GM20000 (cell line): ENCODE measurements around the gene AFDN.

ENCODE experiments used
- DNase-seq: peaks from one replicate; pipeline ENCODE4 v3.0.0; 2012; ENCODE audit warnings: low spot score
- TF ChIP-seq, protein P1 (sequence below): IDR thresholded peaks from 2 replicates; pipeline ENCODE4 v1.5.1; 2012; ENCODE audit warnings: mild to moderate bottlenecking, control low read depth; ENCODE audit errors: extremely low read depth, missing control alignments

The AFDN gene

DNA sequence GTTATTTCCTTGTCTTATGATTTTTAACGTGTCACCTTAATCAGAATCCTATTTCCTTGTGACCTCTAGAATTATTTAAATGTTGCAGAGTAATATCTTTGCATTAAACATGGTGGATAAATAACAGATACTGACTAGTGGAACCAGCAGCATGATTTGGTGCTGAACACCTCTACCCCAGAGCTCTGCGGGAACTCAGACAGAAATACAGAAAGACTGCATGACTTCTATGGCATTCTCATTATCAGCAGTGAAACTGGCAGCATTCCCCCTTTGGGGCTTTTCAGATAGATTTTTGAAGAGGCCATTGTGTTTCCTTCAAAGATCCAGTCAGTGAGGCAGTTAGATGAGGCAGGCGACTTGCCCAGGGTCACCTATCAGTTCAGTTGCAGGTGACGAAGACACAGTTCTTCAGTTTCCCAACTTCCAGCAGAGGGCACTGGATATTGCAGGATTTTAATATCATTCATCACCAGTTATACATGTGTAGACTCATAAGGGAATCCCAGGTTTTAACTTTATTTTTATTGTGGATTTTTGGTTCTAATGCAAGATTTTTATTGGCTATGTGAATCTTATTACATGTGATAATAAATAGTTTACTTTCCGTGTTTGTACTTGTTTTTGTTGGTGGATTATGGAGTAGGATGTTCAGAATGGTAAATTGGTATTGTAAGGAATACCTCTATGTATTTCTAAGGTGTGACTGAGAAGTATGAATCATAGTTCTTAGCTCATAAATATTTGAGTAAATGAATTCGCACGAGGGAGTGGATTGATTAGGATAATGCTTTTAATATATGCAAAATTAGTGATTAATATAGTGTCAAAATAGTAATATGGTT, 81.3 kb downstream of the AFDN start:
- no peak for DNase-seq
- TF ChIP-seq, protein P1, sequence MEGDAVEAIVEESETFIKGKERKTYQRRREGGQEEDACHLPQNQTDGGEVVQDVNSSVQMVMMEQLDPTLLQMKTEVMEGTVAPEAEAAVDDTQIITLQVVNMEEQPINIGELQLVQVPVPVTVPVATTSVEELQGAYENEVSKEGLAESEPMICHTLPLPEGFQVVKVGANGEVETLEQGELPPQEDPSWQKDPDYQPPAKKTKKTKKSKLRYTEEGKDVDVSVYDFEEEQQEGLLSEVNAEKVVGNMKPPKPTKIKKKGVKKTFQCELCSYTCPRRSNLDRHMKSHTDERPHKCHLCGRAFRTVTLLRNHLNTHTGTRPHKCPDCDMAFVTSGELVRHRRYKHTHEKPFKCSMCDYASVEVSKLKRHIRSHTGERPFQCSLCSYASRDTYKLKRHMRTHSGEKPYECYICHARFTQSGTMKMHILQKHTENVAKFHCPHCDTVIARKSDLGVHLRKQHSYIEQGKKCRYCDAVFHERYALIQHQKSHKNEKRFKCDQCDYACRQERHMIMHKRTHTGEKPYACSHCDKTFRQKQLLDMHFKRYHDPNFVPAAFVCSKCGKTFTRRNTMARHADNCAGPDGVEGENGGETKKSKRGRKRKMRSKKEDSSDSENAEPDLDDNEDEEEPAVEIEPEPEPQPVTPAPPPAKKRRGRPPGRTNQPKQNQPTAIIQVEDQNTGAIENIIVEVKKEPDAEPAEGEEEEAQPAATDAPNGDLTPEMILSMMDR: no peak

DNA sequence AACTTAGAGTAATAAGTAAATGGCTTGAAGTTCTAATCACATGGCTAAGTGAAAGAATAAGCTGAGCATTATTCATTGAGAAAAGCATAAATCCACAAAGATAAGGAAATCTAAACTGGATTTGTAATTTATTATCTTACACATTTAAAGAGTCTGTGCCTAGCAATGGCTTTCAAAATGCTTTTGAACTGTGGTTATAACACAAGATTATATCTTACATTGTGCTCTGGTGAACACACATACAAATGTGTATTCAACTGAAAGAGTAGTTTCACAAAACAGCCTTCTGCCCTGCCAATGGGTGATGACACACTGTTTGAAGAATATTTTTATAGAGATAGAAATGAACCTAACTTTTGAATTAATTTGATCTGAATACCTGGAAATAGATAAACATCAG, 83.3 kb downstream of the AFDN start:
- TF ChIP-seq, protein P1: no peak
- DNase-seq: no peak

DNA sequence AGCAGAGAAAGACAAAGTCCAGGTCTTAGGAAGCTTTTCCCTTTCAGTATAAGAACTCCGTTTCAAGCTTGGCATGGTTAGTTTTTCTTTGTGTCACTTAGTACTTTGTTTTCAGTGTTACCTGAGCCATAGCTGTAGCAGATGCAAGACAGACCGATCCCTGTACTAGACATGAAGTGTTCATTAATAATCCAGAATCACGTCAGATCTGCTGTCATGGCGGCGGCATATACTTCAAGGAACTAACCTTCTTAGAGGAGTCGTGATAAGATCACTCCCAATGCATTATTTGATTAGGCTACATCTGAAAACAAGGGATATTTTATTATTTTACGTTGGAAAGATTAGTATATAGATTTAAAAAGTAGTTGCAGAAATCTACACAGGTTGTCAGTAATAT, 83.9 kb downstream of the AFDN start:
- DNase-seq: no peak
- TF ChIP-seq, protein P1: no peak

DNA sequence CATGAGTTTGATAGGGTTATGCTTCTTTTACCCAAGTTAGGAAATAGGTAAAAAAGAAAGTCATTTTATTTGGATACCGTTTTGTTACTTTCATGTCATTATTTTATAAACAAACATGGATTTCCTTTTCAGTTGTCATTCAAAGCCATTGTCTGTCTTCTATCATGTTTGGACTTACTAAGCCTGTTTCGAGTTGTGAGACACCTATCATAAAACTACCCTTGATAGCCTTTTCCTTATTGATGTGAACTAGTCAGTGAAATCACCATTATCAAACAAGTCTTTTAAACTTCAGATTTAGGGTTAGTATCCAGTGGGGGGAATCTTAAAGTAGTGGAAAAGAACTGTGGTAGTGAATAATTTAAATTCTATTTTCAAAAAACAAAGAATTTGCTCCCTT, 85.8 kb downstream of the AFDN start:
- no peak for DNase-seq
- TF ChIP-seq, protein P1: no peak

DNA sequence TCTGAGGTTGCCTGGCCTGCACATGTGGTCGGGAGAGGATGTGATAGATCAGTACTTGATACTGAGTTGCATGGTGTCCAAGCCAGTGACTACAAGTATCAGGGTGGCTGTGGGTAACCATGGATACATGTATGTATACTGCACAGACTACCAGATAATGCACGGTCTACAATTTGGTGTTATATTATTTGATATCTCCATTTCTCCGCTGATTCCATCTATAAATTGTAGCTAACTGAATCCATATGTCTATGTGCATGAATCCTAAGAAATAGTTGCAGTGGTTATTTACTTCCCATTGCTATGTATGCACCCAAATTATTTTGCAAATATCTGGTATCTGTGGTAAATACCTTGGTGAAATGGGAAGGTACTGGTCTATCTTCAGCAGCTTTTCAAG, 87.0 kb downstream of the AFDN start:
- TF ChIP-seq, protein P1: no peak
- no peak for DNase-seq

DNA sequence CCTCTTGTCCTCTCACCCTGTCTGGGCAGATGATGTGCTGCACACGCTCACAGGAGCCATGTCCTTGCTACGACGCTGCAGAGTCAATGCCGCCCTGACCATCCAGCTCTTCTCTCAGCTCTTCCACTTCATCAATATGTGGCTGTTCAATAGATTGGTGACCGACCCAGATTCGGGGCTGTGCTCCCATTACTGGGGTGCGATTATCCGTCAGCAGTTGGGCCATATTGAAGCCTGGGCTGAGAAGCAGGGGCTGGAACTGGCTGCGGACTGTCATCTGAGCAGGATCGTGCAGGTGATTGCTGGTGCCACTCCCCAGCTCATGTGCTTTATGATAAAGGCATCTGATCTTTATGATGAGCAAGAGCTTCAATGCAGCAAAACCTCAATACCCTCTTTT, 88.4 kb downstream of the AFDN start:
- DNase-seq: no peak
- TF ChIP-seq, protein P1: no peak

DNA sequence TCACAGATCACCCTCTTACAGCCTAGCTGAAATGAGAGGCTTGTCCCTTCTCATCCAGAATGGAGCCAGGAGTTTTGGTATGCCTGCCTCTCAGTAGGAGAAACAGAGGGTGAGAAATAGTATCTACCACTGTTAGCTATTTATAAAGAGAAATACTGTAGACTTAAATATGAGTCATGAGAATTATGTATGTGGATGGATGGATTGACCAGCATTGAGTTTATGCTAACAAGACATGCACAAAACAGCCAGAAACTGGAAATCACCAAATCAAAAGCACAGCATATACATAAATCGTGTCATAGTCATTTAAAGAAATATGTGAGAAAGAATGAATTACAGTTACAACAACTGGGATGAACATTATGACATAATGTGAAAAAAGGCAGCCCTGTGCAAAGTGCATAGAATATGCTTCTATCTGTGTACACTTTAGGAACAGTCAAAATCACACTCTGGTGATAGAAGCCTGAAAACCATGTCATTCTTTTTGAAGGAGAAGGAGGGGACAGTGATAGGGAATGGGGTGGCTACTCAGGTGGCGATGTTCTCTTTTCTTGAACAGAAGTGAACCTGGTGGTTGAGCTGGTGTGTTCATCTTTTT, 90.9 kb downstream of the AFDN start:
- TF ChIP-seq, protein P1: no peak
- DNase-seq: no peak
